HTR-8/SVneo (cell line): ENCODE data around the gene CRTC2.

ENCODE experiments used
- DNase-seq: peaks from one replicate; pipeline ENCODE4 v3.0.0; 2011; ENCODE audit warnings: low spot score, mixed read lengths; ENCODE audit not compliant: insufficient read length
- FAIRE-seq: peaks from 2 replicates; lab custom pipeline; 2011; peaks lifted over from hg19 to GRCh38; lab: Jason Lieb, UNC

Gene CRTC2

DNA sequence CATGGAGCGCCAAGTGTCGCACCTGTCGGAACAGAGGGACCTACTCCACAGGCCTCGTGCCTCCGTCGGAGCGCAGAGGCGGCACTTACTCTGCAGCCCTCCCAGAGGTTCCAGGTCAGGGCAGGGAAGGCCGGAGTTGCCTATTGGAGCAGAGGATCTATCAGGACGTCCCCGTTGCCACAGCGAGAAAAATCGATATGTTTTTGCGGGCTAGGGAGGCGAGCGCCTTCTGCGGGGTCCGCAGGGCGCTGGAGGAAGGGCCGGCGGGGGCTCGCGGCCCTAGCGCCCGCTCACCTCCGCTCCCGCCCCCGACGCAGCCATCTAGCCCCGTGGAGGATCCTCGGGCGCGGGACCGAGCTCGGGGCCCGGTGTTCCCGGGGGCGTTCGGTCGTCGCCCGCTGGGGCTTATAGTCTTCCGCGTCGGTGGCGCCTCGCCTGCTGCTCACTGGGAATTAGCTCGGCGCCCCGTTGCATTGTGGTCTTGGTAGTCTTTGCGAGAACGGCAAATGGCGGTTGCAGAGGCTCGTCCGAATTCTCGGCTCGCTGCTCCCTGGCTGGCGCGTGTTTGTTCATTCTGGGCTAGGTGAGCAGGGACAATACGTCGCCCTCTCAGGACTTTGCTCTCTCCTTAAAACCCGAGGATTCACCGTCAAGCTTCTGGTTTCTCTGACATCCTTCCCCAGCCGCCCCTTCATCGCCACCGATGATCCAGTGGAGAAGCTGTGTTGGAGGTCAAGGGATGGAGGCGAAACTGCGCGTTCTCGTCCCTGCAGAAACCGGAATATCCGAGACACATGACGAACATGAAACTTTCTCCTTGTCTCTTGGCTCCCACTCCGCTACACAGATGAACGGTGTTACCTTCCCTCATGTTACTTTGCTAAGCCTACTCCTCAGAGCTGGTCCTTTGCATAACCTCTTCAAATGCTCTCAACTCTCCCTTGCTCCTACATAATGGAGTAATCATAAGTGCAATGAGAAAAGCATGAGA, 19.1 kb upstream of the CRTC2 start, which contains the start of gene JTB:
Gene JTB (minus strand): TSS at position 425 of the 991 bp plus-strand sequence. CDS start 422 bp downstream, at position 3.
- no peak for FAIRE-seq
- DNase-seq: peak; percentile 69

DNA sequence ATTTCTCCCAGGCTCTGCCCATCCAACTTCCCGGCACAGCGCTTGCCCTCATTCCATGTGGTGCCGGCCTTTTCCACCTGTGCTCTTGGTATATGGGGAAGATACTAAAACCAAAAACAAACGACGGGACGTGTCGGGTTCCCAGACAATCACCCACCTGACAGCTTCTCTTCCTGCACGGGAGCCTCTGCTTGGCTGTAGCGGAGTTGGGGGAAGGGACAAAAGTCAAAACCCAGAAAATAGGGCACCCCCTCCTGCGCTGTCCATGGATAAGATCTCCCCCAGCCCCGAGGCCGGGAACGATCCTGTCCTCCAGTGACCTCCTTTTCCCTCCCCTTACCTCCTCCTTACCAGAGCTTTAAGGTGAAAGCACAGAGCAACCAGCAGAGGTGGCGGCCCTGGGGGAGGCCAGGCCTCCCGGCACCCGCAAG, 18.4 kb upstream of the CRTC2 start:
- DNase-seq (no peak), FAIRE-seq (no peak)

DNA sequence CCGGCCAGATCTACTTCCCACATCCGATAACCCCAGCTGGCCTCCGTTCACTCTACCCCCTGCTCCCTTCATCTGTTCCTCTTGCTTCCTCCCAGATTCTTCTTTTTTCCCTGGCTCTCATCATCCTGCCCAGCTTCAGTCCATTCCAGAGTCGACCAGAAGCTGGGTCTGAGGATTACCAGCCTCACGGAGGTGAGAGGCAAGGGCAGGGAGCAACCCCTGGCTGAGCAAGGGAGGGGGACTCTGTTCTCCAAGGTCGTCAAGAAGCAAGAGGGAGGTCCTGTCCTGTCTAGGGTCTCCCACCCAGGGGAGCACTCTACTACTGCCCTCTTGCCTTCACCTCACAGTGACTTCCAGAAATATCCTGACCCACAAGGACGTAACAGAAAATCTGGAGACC, 15.1 kb upstream of the CRTC2 start:
- DNase-seq: no peak
- FAIRE-seq: no peak

DNA sequence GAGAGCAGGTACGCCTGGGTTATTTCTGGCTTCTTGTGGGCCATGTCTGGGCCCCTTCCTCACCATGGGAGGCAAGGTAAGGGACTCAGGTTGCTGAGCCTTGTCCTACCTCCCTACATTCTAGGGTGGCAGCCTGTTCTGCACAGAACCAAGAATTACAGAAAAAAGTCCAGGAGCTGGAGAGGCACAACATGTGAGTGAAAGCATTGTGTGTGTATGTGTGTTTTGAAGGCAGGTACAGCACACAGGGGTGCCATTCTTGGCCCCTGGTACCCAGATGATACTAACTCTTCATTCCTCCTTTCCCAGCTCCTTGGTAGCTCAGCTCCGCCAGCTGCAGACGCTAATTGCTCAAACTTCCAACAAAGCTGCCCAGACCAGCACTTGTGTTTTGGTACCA, 14.7 kb upstream of the CRTC2 start:
- DNase-seq (no peak), FAIRE-seq (no peak)

DNA sequence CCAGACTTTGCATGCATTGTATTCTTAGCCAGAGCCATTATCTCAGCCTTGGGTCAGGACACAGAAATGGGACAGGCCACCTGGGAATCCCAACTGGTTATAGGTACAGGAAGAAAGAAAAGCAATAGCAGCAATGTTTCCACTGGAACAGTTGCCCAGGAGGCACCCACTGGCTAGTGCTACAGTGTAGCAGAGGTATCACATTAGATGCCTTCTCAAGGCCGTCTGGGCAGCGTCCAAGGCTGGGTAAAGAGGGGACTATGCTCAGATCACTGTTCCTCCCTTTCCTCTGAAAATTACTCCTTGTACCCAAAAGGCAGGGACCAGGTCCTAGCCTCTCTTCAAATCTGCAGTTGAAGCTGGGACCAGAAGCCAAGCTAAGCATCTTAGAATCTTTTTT, 11.9 kb upstream of the CRTC2 start:
- FAIRE-seq (no peak), DNase-seq (no peak)

DNA sequence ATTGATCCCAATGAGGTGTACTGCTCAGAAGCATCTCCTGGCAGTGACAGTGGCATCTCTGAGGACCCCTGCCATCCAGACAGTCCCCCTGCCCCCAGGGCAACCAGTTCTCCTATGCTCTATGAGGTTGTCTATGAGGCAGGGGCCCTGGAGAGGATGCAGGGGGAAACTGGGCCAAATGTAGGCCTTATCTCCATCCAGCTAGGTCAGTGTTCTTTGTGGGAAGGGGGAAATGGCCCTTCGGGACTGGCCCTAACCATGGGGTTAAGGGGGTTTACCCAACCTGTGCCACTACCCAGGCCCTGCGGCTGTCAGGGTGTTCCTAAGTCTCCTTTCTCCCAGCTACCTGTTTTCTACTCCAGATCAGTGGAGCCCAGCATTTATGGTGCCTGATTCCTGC, 10.6 kb upstream of the CRTC2 start:
- DNase-seq (no peak), FAIRE-seq (no peak)

DNA sequence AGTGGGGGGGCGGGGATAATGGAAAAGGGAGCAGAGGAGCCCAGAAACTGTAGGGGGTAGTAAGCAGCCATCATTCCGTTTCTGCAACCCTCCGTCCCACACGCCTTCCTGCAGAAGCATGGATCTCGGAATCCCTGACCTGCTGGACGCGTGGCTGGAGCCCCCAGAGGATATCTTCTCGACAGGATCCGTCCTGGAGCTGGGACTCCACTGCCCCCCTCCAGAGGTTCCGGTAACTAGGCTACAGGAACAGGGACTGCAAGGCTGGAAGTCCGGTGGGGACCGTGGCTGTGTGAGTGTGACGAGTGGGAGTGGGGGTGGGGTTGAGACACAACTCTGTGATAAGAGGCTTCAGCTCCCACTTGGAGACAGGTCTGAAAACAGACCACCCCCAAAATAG, 10.0 kb upstream of the CRTC2 start:
- DNase-seq: no peak
- no peak for FAIRE-seq

DNA sequence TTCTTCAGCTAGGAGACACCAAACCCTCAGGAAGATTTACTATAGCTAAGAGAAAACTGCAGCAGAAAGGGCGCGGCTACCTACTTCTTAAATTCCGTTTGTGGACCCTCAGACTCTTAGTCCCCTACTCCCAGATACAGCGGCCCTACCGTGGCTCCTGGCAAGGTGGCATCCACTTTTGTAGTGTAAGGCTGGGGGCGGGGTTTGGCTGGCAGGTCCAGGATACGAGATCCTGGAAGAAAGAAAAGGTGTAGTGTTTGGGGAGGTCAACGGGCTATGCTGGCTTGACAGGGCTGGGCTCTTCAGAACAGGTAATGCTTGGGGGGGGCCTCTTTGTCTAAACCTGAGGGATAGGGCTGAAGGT, 9.6 kb upstream of the CRTC2 start:
- DNase-seq (no peak), FAIRE-seq (no peak)

DNA sequence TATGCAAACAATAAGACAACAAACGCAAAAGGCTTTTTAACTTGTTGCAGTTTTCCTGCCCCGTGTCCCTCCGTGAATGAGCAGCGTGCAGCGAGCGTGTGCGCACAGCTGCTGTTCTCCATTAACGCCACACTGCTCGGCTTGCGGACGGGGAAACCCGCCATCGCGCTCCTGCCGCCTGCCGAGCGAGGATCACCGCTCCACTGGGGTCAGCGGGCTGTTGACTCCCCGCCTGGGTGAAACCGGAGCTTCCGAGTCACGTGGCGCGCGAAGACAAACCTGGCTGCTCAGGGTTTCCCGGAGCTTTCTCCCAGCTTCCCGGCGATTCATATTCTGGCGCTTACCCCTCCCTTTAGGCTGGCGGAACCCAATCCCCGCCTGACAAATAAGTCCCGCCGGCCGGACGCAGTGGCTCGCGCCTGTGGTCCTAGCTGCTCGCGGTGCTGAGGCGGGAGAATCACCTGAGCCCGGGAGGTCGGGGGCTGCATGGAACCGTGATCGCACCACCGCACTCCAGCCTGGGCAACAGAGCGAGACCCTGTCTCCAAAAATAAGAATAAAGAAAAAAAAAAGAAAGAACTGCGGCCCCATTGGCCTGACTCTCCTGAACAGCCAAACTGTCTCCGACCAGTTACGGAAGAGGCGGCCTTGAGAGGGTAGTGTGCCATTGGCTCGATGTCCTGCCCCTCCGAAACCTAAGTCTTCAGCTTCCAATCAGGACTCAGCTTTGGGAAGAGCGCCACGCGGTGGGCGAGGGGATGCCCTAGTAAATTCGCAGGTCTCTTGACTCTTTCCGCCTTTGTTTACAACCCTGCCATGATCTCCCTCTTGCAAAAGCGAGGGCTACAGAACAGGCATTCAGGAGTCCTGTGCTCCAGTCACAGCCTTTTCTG, 8.9 kb upstream of the CRTC2 start, which contains the start of gene CREB3L4:
Gene CREB3L4 (plus strand): TSS at position 796 of the 893 bp plus-strand sequence. CDS start 624 bp downstream, outside the sequence.
- DNase-seq (peak; percentile 88), FAIRE-seq (no peak)

DNA sequence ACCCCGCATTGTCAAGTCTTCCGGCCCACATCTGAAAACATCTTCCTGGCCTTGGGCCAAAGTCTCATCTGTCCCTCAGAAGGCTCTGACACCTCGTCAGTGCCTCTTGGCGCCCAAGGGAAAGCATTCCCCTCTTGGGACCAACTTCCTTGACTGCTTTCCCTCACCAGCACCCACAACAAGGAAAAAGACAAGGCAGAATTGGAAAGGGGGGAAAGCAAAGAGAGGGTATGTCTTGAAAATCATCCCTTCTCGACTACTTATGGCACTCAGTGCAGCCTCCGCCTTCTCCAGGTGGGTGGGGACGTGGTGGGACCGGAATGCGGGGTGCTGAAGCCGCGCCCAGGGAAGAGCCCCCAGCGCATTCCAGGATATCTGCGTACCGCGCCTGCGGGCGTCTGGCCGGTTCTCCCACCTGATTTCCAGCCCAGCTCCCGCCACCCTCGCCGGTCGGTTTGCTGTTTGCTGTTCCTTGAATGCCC, 5.5 kb upstream of the CRTC2 start:
- DNase-seq (peak; percentile 58), FAIRE-seq (no peak)

DNA sequence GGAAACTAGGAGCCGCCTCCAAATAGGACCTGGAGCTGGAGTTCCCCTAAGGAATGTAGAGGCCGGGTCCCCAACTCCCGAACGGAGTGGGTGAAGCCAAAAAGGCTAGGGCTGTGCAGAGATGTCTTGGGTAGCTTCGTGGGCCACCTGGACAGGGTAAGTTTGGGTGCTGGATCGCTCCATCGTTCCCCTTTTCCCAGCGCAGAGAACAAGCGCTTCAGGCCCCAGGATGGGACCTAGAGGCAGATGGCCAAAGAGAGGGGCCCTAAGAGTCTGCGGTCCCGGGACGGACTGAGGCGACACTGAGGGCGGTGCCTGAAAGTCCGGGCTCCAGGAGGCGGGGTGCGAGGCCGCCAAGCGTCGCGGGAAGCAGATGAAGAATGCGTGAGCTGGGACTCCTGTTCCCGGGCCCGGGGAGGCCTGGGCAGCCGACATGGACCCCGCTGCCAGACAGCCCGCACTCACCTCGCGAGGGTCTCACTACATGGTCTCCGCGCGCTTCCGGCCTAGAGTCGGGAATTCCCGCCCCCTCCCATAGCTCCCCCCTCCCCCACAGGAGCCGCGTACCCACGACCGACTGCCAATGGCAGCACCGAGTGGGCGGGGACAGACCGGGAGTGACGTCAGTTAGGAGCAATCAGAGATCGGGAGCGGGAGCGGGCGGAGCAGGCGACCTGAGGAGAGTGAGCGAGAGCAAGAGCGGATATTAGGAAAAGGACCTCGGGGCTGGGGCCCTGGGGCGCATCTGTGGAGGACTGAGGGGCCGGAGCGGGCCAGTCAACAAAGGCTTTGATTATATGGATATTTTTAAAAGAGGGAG, 4.8 kb upstream of the CRTC2 start, which contains the start of gene SLC39A1:
Gene SLC39A1 (minus strand): TSS at position 508 of the 820 bp plus-strand sequence. CDS start 822 bp downstream, outside the sequence.
- FAIRE-seq (peak; percentile 79), DNase-seq (peak; percentile 89)

DNA sequence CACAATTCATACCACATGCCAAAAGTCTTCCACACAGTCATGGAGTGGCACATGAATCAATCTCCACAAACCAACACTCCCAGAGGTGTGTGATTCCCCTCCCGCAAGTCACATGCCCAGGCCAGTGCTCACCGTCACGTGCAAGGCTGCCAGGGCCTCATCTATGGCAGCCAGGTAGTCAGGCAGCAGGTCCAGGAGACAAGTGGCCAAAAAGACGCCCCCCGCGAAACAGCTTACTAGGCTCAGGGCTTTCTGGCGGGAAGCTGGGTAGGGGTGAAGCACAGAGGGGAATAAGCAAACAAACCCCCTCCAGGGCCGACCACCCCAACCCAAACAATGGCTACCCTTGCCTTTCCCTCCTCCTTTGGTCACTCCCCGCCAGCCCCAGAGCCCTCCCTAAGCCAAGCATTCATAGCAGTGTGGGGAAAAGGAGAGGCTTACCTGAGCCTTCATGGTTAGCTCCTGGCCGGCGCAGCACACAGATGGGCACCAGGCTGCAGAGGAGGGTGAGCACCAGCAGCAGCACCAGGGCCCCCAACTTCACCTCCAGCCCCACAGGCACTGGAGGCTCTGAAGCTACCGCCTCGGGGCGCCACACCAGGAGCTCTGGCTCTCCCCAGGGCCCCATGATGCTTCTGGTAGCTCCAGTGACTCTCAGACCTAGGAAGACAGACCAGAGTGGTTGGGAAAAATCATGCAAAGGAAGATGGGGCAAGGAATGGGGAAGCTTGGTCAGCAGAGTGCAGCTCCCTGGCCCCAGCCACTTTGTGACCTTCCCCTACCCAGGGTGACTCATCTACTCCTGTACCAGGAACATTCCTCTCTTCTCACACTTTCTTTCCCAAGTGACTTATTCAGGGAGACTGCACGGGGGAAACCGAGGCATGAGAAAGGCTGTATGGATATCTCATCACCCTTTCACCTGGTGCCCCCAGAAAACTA, 3.9 kb upstream of the CRTC2 start:
- FAIRE-seq (no peak), DNase-seq (no peak)

DNA sequence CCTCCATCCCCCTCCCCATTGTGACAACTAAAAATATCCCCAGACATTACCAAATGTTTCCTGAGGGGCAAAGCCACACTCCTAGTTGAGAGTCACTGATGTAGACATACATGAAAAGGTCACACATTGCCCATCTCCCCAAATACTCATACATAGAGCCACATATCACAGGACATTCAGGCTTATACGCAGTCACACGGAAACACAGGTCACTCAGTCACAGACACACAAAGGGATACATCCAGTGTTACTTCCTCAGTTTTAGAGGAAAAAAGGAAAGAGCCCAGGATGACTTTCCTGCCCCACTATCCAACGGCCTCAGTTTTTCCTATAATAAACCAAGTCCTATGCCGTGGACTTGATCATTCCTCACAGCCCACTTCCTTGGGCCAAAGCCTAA, 3.0 kb upstream of the CRTC2 start:
- no peak for DNase-seq
- FAIRE-seq: no peak

DNA sequence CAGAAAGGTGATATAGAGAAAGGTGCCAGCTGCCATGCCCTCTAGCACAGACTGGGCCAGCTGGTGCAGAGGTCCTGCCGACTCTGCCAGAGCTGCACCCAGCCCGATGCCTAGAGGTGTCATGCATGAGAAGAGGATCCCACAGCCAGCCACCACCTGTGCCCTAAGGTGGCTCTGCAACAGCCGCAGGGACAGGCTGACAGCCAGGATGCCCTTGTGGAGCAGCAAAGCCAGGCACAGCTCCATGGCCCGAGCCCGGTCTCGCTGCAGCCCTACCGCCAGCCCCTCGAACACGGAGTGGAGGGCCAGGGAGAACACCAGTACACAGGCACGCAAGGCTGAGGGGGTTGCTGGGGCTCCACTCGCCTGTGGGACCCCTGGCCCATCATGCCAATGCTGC, 1.8 kb upstream of the CRTC2 start:
- DNase-seq (no peak), FAIRE-seq (no peak)

DNA sequence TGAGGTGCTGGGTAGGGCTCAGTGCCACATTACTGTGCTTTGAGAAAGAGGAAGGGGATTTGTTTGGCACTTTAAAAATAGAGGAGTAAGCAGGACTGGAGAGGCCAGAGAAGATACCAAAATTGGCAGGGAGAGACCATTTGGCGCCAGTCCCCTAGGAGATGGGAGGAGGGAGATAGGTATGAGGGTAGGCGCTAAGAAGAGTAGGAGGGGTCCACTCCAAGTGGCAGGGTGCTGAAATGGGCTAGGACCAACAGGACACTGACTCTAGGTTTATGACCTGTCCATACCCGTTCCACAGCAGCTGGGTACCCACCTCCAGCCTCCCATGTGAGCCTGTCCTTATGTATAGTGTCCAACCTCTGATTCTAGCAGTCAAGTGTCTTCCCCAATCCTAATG, 1.0 kb upstream of the CRTC2 start:
- FAIRE-seq (no peak), DNase-seq (no peak)

DNA sequence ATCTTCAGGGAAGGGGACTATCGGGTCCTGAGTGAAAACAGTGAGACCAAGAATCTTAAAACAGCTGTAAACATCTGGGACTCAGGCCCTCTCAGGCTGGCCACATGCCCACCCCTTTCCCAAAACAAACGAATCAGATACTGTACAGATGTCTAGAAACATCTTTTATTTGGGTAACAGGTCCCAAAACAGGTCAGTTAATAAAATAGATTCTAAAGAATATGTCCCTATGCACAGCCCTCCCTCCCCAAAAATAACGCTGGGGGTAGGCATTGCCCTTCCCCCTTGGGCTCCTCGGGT, 499 bp upstream of the CRTC2 start:
- DNase-seq: no peak
- no peak for FAIRE-seq

DNA sequence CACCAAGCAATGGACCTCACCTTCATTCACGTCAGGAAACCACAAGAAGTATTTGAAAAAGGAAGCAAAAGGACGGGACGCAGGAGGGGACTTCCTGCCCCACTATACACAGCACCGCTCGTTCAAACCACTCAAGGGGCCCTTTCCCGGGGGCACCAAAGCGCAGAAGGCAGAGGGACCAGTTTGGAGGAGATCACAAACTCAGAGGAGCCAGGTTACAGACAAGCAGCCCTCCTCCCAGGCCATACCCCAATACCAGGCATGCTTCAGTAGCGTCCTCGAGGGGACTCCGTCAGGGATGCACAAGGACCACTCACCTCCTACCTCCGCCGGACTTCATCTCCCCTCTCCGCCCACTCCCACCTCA, 685 bp downstream of the CRTC2 start:
- no peak for FAIRE-seq
- DNase-seq: no peak

DNA sequence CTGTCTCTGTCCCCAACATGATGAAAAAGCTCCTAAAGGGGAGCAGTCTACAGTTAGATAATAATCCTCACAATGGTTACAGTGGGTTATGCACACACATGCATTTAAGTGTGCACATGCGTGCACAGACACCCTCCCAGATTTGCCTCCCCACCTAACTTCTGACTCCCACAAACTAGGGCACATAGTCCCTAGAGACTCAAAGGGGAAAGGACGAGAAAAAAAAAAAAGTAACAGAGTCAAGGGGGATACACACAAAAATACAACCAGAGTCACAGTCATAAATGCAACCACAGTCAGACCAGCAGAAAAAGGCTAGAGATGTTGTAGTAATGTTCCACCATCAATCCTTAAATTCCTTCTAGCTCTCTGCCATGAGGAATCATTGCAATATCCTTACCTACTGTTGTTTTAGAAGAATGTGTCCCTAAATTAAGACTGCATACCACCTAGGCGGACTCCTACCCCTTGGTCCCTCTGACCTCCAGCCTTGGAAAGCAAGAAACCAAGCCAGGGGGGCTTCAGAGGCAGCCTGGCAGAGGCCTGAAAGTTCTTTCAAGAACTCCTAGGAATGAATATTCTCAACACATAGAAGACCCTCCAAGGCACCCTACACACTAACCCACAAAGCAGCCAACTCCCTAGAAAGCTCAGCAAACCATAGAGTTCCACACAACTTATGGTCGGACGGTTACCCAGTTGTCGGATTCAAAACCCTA, 1.3 kb downstream of the CRTC2 start:
- DNase-seq (no peak), FAIRE-seq (no peak)
